T-helper 1 cell treated with Interleukin-12 subunit alpha and Interleukin-12 subunit beta and Interleukin-4 antibody, amounts not matched to agents 30 μg/mL and 1 μg/mL, for 36 hours (primary cell): Measurements from ENCODE around the gene PHACTR1.

ENCODE experiments used
- H3K27ac Mint-ChIP-seq: one replicate; pipeline ENCODE4 v1.8.0; 2021; ENCODE audit warnings: mild to moderate bottlenecking, mixed read lengths
- H3K27me3 Mint-ChIP-seq: one replicate; pipeline ENCODE4 v1.8.0; 2021; ENCODE audit warnings: low read depth, mixed read lengths
- H3K36me3 Mint-ChIP-seq: one replicate; pipeline ENCODE4 v1.8.0; 2021; ENCODE audit warnings: low read depth, mixed read lengths
- H3K4me1 Mint-ChIP-seq: one replicate; pipeline ENCODE4 v1.8.0; 2021; ENCODE audit warnings: low read depth, mixed read lengths
- H3K4me3 Mint-ChIP-seq: one replicate; pipeline ENCODE4 v1.8.0; 2021; ENCODE audit warnings: mild to moderate bottlenecking, moderate library complexity, mixed read lengths
- H3K9me3 Mint-ChIP-seq: one replicate; pipeline ENCODE4 v1.8.0; 2021; ENCODE audit warnings: mixed read lengths

PHACTR1 gene

GRCh38 chr6:13044896-13045295, 328.3 kb downstream of the PHACTR1 start:
- H3K4me3 Mint-ChIP-seq, result no peak overlapping the region

GRCh38 chr6:13045676-13046075, 329.1 kb downstream of the PHACTR1 start:
- H3K9me3 Mint-ChIP-seq, result no peaks in the 10 kb centered on the region
- H3K4me3 Mint-ChIP-seq, result no peak overlapping the region
- no peak overlapping the region for H3K27ac Mint-ChIP-seq
- no peaks in the 10 kb centered on the region for H3K36me3 Mint-ChIP-seq
- H3K27me3 Mint-ChIP-seq, result peaks cover 5% of the 10 kb centered on the region
- no peaks in the 10 kb centered on the region for H3K4me1 Mint-ChIP-seq

More at GRCh38 chr6:13044896-13045295, 328.3 kb downstream of the PHACTR1 start:
- no peaks in the 10 kb centered on the region for H3K4me1 Mint-ChIP-seq
- H3K36me3 Mint-ChIP-seq, result no peaks in the 10 kb centered on the region
- no peaks in the 10 kb centered on the region for H3K9me3 Mint-ChIP-seq
- no peak overlapping the region for H3K27ac Mint-ChIP-seq
- H3K27me3 Mint-ChIP-seq, result peaks cover 9% of the 10 kb centered on the region

GRCh38 chr6:13046084-13046483, 329.5 kb downstream of the PHACTR1 start:
- Mint-ChIP-seq H3K27ac (no peak overlapping the region), H3K9me3 (no peaks in the 10 kb centered on the region), H3K4me3 (no peak overlapping the region), H3K4me1 (no peaks in the 10 kb centered on the region), H3K27me3 (peaks cover 5% of the 10 kb centered on the region), H3K36me3 (no peaks in the 10 kb centered on the region)

GRCh38 chr6:13048113-13048512, 331.5 kb downstream of the PHACTR1 start:
- peaks cover 8% of the 10 kb centered on the region for H3K27me3 Mint-ChIP-seq

GRCh38 chr6:13049666-13050254, 333.2 kb downstream of the PHACTR1 start:
- Mint-ChIP-seq H3K9me3 (no peaks in the 10 kb centered on the region), H3K4me3 (no peak overlapping the region)

More at GRCh38 chr6:13048113-13048512, 331.5 kb downstream of the PHACTR1 start:
- Mint-ChIP-seq H3K9me3 (no peaks in the 10 kb centered on the region), H3K4me3 (no peak overlapping the region), H3K4me1 (no peaks in the 10 kb centered on the region), H3K36me3 (no peaks in the 10 kb centered on the region), H3K27ac (no peak overlapping the region)

GRCh38 chr6:13053006-13053461, 336.5 kb downstream of the PHACTR1 start:
- H3K27ac Mint-ChIP-seq, result no peak overlapping the region
- H3K36me3 Mint-ChIP-seq, result no peaks in the 10 kb centered on the region
- peaks cover 14% of the 10 kb centered on the region for H3K27me3 Mint-ChIP-seq
- no peak overlapping the region for H3K4me3 Mint-ChIP-seq
- no peaks in the 10 kb centered on the region for H3K9me3 Mint-ChIP-seq
- no peaks in the 10 kb centered on the region for H3K4me1 Mint-ChIP-seq

More at GRCh38 chr6:13049666-13050254, 333.2 kb downstream of the PHACTR1 start:
- Mint-ChIP-seq H3K27me3 (peaks cover 14% of the 10 kb centered on the region), H3K4me1 (no peaks in the 10 kb centered on the region), H3K36me3 (no peaks in the 10 kb centered on the region), H3K27ac (no peak overlapping the region)

GRCh38 chr6:13058051-13058450, 341.5 kb downstream of the PHACTR1 start:
- H3K9me3 Mint-ChIP-seq, result no peaks in the 10 kb centered on the region
- H3K27me3 Mint-ChIP-seq, result peaks cover 11% of the 10 kb centered on the region
- H3K4me1 Mint-ChIP-seq, result no peaks in the 10 kb centered on the region
- H3K36me3 Mint-ChIP-seq, result no peaks in the 10 kb centered on the region
- H3K4me3 Mint-ChIP-seq, result no peak overlapping the region
- H3K27ac Mint-ChIP-seq, result no peak overlapping the region

- Mint-ChIP-seq H3K27me3 (peaks cover 5% of the 10 kb centered on the region), H3K4me3 (no peak overlapping the region), H3K36me3 (no peaks in the 10 kb centered on the region), H3K9me3 (no peaks in the 10 kb centered on the region), H3K27ac (no peak overlapping the region), H3K4me1 (no peaks in the 10 kb centered on the region)
Measured at GRCh38 chr6:13059026-13059425, 342.5 kb downstream of the PHACTR1 start.

- no peak overlapping the region for H3K27ac Mint-ChIP-seq
- no peak overlapping the region for H3K4me3 Mint-ChIP-seq
- H3K36me3 Mint-ChIP-seq, result no peaks in the 10 kb centered on the region
- H3K27me3 Mint-ChIP-seq, result peaks cover 4% of the 10 kb centered on the region
- no peaks in the 10 kb centered on the region for H3K4me1 Mint-ChIP-seq
- no peaks in the 10 kb centered on the region for H3K9me3 Mint-ChIP-seq
Measured at GRCh38 chr6:13063300-13063918, 346.8 kb downstream of the PHACTR1 start.

GRCh38 chr6:13065581-13065980, 349.0 kb downstream of the PHACTR1 start:
- Mint-ChIP-seq H3K27ac (no peak overlapping the region), H3K4me1 (no peaks in the 10 kb centered on the region), H3K36me3 (no peaks in the 10 kb centered on the region), H3K9me3 (no peaks in the 10 kb centered on the region), H3K4me3 (no peak overlapping the region), H3K27me3 (peaks cover 9% of the 10 kb centered on the region)

- no peaks in the 10 kb centered on the region for H3K36me3 Mint-ChIP-seq
- H3K4me3 Mint-ChIP-seq, result no peak overlapping the region
- H3K4me1 Mint-ChIP-seq, result no peaks in the 10 kb centered on the region
- no peak overlapping the region for H3K27ac Mint-ChIP-seq
- no peaks in the 10 kb centered on the region for H3K9me3 Mint-ChIP-seq
- H3K27me3 Mint-ChIP-seq, result peaks cover 8% of the 10 kb centered on the region
Measured at GRCh38 chr6:13066050-13066449, 349.5 kb downstream of the PHACTR1 start.

GRCh38 chr6:13066820-13067219, 350.3 kb downstream of the PHACTR1 start:
- Mint-ChIP-seq H3K4me1 (no peaks in the 10 kb centered on the region), H3K27ac (no peak overlapping the region), H3K27me3 (peaks cover 5% of the 10 kb centered on the region), H3K9me3 (no peaks in the 10 kb centered on the region), H3K36me3 (no peaks in the 10 kb centered on the region), H3K4me3 (no peak overlapping the region)

- Mint-ChIP-seq H3K36me3 (no peaks in the 10 kb centered on the region), H3K27ac (no peak overlapping the region)
Measured at GRCh38 chr6:13068586-13069210, 352.1 kb downstream of the PHACTR1 start.

GRCh38 chr6:13071550-13072345, 355.2 kb downstream of the PHACTR1 start:
- H3K36me3 Mint-ChIP-seq, result no peaks in the 10 kb centered on the region
- H3K4me3 Mint-ChIP-seq, result no peak overlapping the region
- H3K4me1 Mint-ChIP-seq, result no peaks in the 10 kb centered on the region
- H3K27ac Mint-ChIP-seq, result no peak overlapping the region
- no peaks in the 10 kb centered on the region for H3K9me3 Mint-ChIP-seq
- H3K27me3 Mint-ChIP-seq, result peaks cover 28% of the 10 kb centered on the region

More at GRCh38 chr6:13068586-13069210, 352.1 kb downstream of the PHACTR1 start:
- no peaks in the 10 kb centered on the region for H3K9me3 Mint-ChIP-seq
- H3K4me3 Mint-ChIP-seq, result no peak overlapping the region
- peaks cover 13% of the 10 kb centered on the region for H3K27me3 Mint-ChIP-seq
- no peaks in the 10 kb centered on the region for H3K4me1 Mint-ChIP-seq
